Measurements from ENCODE around the gene IL4I1. TPM values are rescaled to one million over a fixed set of nuclear protein-coding genes. Genes with fewer than 3 reads are reported as not detected.

IL4I1 gene
- total RNA-seq, 1 donor from 2014 or later: 42.3 TPM

- no peak for DNase-seq (ENCODE audit: low spot score)
- H3K4me1 Mint-ChIP-seq (ENCODE audit: low read depth): peaks cover 30% of the 10 kb centered on the region
- peaks cover 19% of the 10 kb centered on the region for H3K36me3 Mint-ChIP-seq (ENCODE audit: low read depth)
- H3K27ac Mint-ChIP-seq: peak overlapping the region; percentile 86
- intact Hi-C loops (cut with micrococcal nuclease): no loop called here
- H3K4me3 Mint-ChIP-seq (ENCODE audit: low read depth): no peak overlapping the region
- H3K27me3 Mint-ChIP-seq (ENCODE audit: low read depth): no peaks in the 10 kb centered on the region
- no peaks in the 10 kb centered on the region for H3K9me3 Mint-ChIP-seq
These were observed 26.3 kb downstream of the IL4I1 start for GRCh38 chr19:49870309-49870901.

GRCh38 chr19:49869484-49870308, 27.0 kb downstream of the IL4I1 start:
- peak overlapping the region; percentile 86 for H3K27ac Mint-ChIP-seq
- peaks cover 27% of the 10 kb centered on the region for H3K4me1 Mint-ChIP-seq (ENCODE audit: low read depth)
- intact Hi-C loops (cut with micrococcal nuclease): loop anchor here (1.0 to 5.0 kb wide), 3 partner anchors 8 to 192 kb away; partner anchors contain the start of genes AKT1S1, PRMT1, TBC1D17 and VRK3
- H3K36me3 Mint-ChIP-seq (ENCODE audit: low read depth): peaks cover 25% of the 10 kb centered on the region
- H3K4me3 Mint-ChIP-seq (ENCODE audit: low read depth): no peak overlapping the region
- no peaks in the 10 kb centered on the region for H3K9me3 Mint-ChIP-seq
- H3K27me3 Mint-ChIP-seq (ENCODE audit: low read depth): no peaks in the 10 kb centered on the region
- DNase-seq (ENCODE audit: low spot score): peak; percentile 92

GRCh38 chr19:49869009-49869483, 27.6 kb downstream of the IL4I1 start:
- no peak for DNase-seq (ENCODE audit: low spot score)
- H3K27ac Mint-ChIP-seq: no peak overlapping the region
- H3K27me3 Mint-ChIP-seq (ENCODE audit: low read depth): no peaks in the 10 kb centered on the region
- intact Hi-C loops (cut with micrococcal nuclease): loop anchor here (1.0 to 5.0 kb wide), 3 partner anchors 8 to 192 kb away; partner anchors contain the start of genes AKT1S1, PRMT1, TBC1D17 and VRK3
- H3K4me3 Mint-ChIP-seq (ENCODE audit: low read depth): no peak overlapping the region
- H3K4me1 Mint-ChIP-seq (ENCODE audit: low read depth): peaks cover 27% of the 10 kb centered on the region
- peaks cover 31% of the 10 kb centered on the region for H3K36me3 Mint-ChIP-seq (ENCODE audit: low read depth)
- H3K9me3 Mint-ChIP-seq: no peaks in the 10 kb centered on the region

- DNase-seq (ENCODE audit: low spot score): peak; percentile 86
- no peaks in the 10 kb centered on the region for H3K9me3 Mint-ChIP-seq
- H3K4me1 Mint-ChIP-seq (ENCODE audit: low read depth): peaks cover 28% of the 10 kb centered on the region
- H3K27ac Mint-ChIP-seq: peak within 1 kb of the TSS; percentile 33
- intact Hi-C loops (cut with micrococcal nuclease): loop anchor here (1.0 to 5.0 kb wide), 3 partner anchors 16 to 190 kb away; partner anchors contain the start of genes PRMT1 and PTOV1
- peaks cover 40% of the 10 kb centered on the region for H3K36me3 Mint-ChIP-seq (ENCODE audit: low read depth)
- no peak within 1 kb of the TSS for H3K4me3 Mint-ChIP-seq (ENCODE audit: low read depth)
- H3K27me3 Mint-ChIP-seq (ENCODE audit: low read depth): no peaks in the 10 kb centered on the region
These were observed 29.5 kb downstream of the IL4I1 start, which contains the start of gene PNKP for GRCh38 chr19:49866933-49867782. Gene PNKP, minus strand, starts transcription at chr19:49867576. Its CDS starts 372 bp downstream, at chr19:49867204.

GRCh38 chr19:49864890-49865289, 31.8 kb downstream of the IL4I1 start:
- H3K27me3 Mint-ChIP-seq (ENCODE audit: low read depth): no peaks in the 10 kb centered on the region
- H3K27ac Mint-ChIP-seq: no peak overlapping the region
- H3K36me3 Mint-ChIP-seq (ENCODE audit: low read depth): peaks cover 53% of the 10 kb centered on the region
- H3K4me3 Mint-ChIP-seq (ENCODE audit: low read depth): no peak overlapping the region
- DNase-seq (ENCODE audit: low spot score): no peak
- H3K9me3 Mint-ChIP-seq: no peaks in the 10 kb centered on the region
- H3K4me1 Mint-ChIP-seq (ENCODE audit: low read depth): peaks cover 17% of the 10 kb centered on the region
- intact Hi-C loops (cut with micrococcal nuclease): loop anchor here (5.0 kb wide), 1 partner anchor 188 kb away; the partner anchor contains the start of gene PRMT1

- Mint-ChIP-seq H3K27ac (no peak overlapping the region), H3K27me3 (ENCODE audit: low read depth) (no peaks in the 10 kb centered on the region), H3K9me3 (no peaks in the 10 kb centered on the region), H3K36me3 (ENCODE audit: low read depth) (peaks cover 55% of the 10 kb centered on the region), H3K4me3 (ENCODE audit: low read depth) (peak overlapping the region; percentile 26), H3K4me1 (ENCODE audit: low read depth) (peaks cover 17% of the 10 kb centered on the region)
- no peak for DNase-seq (ENCODE audit: low spot score)
- intact Hi-C loops (cut with micrococcal nuclease): no loop called here
These were observed 32.8 kb downstream of the IL4I1 start for GRCh38 chr19:49863935-49864320.

- intact Hi-C loops (cut with micrococcal nuclease): no loop called here
- H3K27me3 Mint-ChIP-seq (ENCODE audit: low read depth): no peaks in the 10 kb centered on the region
- H3K36me3 Mint-ChIP-seq (ENCODE audit: low read depth): peaks cover 55% of the 10 kb centered on the region
- H3K27ac Mint-ChIP-seq: no peak overlapping the region
- H3K4me1 Mint-ChIP-seq (ENCODE audit: low read depth): peaks cover 17% of the 10 kb centered on the region
- no peak for DNase-seq (ENCODE audit: low spot score)
- H3K4me3 Mint-ChIP-seq (ENCODE audit: low read depth): no peak overlapping the region
- H3K9me3 Mint-ChIP-seq: no peaks in the 10 kb centered on the region
These were observed 33.3 kb downstream of the IL4I1 start for GRCh38 chr19:49863254-49863934.

- no peak for DNase-seq (ENCODE audit: low spot score)
- intact Hi-C loops (cut with micrococcal nuclease): no loop called here
- no peak overlapping the region for H3K4me3 Mint-ChIP-seq (ENCODE audit: low read depth)
- H3K27me3 Mint-ChIP-seq (ENCODE audit: low read depth): no peaks in the 10 kb centered on the region
- no peaks in the 10 kb centered on the region for H3K9me3 Mint-ChIP-seq
- H3K27ac Mint-ChIP-seq: no peak overlapping the region
- H3K4me1 Mint-ChIP-seq (ENCODE audit: low read depth): peaks cover 16% of the 10 kb centered on the region
- peaks cover 55% of the 10 kb centered on the region for H3K36me3 Mint-ChIP-seq (ENCODE audit: low read depth)
These were observed 34.1 kb downstream of the IL4I1 start for GRCh38 chr19:49862391-49863253.

GRCh38 chr19:49861541-49862378, 34.9 kb downstream of the IL4I1 start:
- H3K4me3 Mint-ChIP-seq (ENCODE audit: low read depth): no peak overlapping the region
- peaks cover 13% of the 10 kb centered on the region for H3K4me1 Mint-ChIP-seq (ENCODE audit: low read depth)
- H3K27me3 Mint-ChIP-seq (ENCODE audit: low read depth): no peaks in the 10 kb centered on the region
- no peak overlapping the region for H3K27ac Mint-ChIP-seq
- DNase-seq (ENCODE audit: low spot score): no peak
- peaks cover 57% of the 10 kb centered on the region for H3K36me3 Mint-ChIP-seq (ENCODE audit: low read depth)
- intact Hi-C loops (cut with micrococcal nuclease): no loop called here
- no peaks in the 10 kb centered on the region for H3K9me3 Mint-ChIP-seq

- no peak overlapping the region for H3K4me3 Mint-ChIP-seq (ENCODE audit: low read depth)
- no peak for DNase-seq (ENCODE audit: low spot score)
- no peaks in the 10 kb centered on the region for H3K27me3 Mint-ChIP-seq (ENCODE audit: low read depth)
- peaks cover 8% of the 10 kb centered on the region for H3K4me1 Mint-ChIP-seq (ENCODE audit: low read depth)
- no peaks in the 10 kb centered on the region for H3K9me3 Mint-ChIP-seq
- intact Hi-C loops (cut with micrococcal nuclease): no loop called here
- peaks cover 51% of the 10 kb centered on the region for H3K36me3 Mint-ChIP-seq (ENCODE audit: low read depth)
- H3K27ac Mint-ChIP-seq: no peak overlapping the region
These were observed 35.6 kb downstream of the IL4I1 start for GRCh38 chr19:49861107-49861506.

Measured in activated T-helper 2 cell treated with anti-CD3 and anti-CD28 coated beads, Interferon-gamma antibody, Interleukin-2, Interleukin-4, amounts not matched to agents 10 μg/mL and 5 μg/mL and 100 μg/mL, durations not matched to agents 14 hours and 24 hours and 36 hours (primary cell).